ENCODE results near the gene TLK2.
"Not testable (repeated sequence)": the region's sequence is repeated elsewhere in the genome, so short reads cannot be mapped to it uniquely, and the experiment has no call there.

The TLK2 gene

GRCh38 chr17:62478424-62478879 is at the start of gene TLK2:
TSS of gene TLK2 (plus strand) at chr17:62478825. CDS start at chr17:62481126, 2,301 bp downstream.
- peak; percentile 89 for DNase-seq (ENCODE audit: low spot score)

GRCh38 chr17:62435251-62435650 is 43.4 kb upstream of the TLK2 start:
- not testable (repeated sequence) for DNase-seq (ENCODE audit: low spot score)

- not testable (repeated sequence) for DNase-seq (ENCODE audit: low spot score)
Measured at GRCh38 chr17:62441181-62441580, 37.4 kb upstream of the TLK2 start.

- no peak for DNase-seq (ENCODE audit: low spot score)
Measured at GRCh38 chr17:62444063-62444462, 34.6 kb upstream of the TLK2 start.

GRCh38 chr17:62445791-62446190 is 32.8 kb upstream of the TLK2 start:
- not testable (repeated sequence) for DNase-seq (ENCODE audit: low spot score)

GRCh38 chr17:62452195-62452594 is 26.4 kb upstream of the TLK2 start:
- not testable (repeated sequence) for DNase-seq (ENCODE audit: low spot score)

GRCh38 chr17:62453041-62453440 is 25.6 kb upstream of the TLK2 start:
- DNase-seq (ENCODE audit: low spot score): not testable (repeated sequence)

GRCh38 chr17:62453656-62454055 is 25.0 kb upstream of the TLK2 start:
- DNase-seq (ENCODE audit: low spot score): not testable (repeated sequence)

- DNase-seq (ENCODE audit: low spot score): not testable (repeated sequence)
Measured at GRCh38 chr17:62454111-62454510, 24.5 kb upstream of the TLK2 start.

- no peak for DNase-seq (ENCODE audit: low spot score)
Measured at GRCh38 chr17:62456016-62456415, 22.6 kb upstream of the TLK2 start.

- not testable (repeated sequence) for DNase-seq (ENCODE audit: low spot score)
Measured at GRCh38 chr17:62458483-62458882, 20.1 kb upstream of the TLK2 start.

GRCh38 chr17:62464422-62464821 is 14.2 kb upstream of the TLK2 start:
- DNase-seq (ENCODE audit: low spot score): not testable (repeated sequence)

- DNase-seq (ENCODE audit: low spot score): not testable (repeated sequence)
Measured at GRCh38 chr17:62465271-62465670, 13.4 kb upstream of the TLK2 start.

- DNase-seq (ENCODE audit: low spot score): peak; percentile 66
Measured at GRCh38 chr17:62470666-62471379, 7.8 kb upstream of the TLK2 start.

GRCh38 chr17:62471380-62471880 is 7.2 kb upstream of the TLK2 start:
- DNase-seq (ENCODE audit: low spot score): not testable (repeated sequence)

GRCh38 chr17:62473030-62473982 is 5.3 kb upstream of the TLK2 start:
- DNase-seq (ENCODE audit: low spot score): not testable (repeated sequence)

- DNase-seq (ENCODE audit: low spot score): not testable (repeated sequence)
Measured at GRCh38 chr17:62477111-62477510, 1.5 kb upstream of the TLK2 start.

- not testable (repeated sequence) for DNase-seq (ENCODE audit: low spot score)
Measured at GRCh38 chr17:62477718-62478408, 762 bp upstream of the TLK2 start.

GRCh38 chr17:62478880-62479638 is 434 bp downstream of the TLK2 start:
- not testable (repeated sequence) for DNase-seq (ENCODE audit: low spot score)

- peak; percentile 69 for DNase-seq (ENCODE audit: low spot score)
Measured at GRCh38 chr17:62479639-62480258, 1.1 kb downstream of the TLK2 start.

GRCh38 chr17:62482553-62482952 is 3.9 kb downstream of the TLK2 start:
- not testable (repeated sequence) for DNase-seq (ENCODE audit: low spot score)
